ENCODE results near the gene IGFBP2. TPM values are rescaled to one million over a fixed set of nuclear protein-coding genes. Genes with fewer than 3 reads are reported as not detected.

The IGFBP2 gene
- total RNA-seq, 4 donors from 2014 or later = 8.7 to 69.5 (median 28.2) TPM

DNA sequence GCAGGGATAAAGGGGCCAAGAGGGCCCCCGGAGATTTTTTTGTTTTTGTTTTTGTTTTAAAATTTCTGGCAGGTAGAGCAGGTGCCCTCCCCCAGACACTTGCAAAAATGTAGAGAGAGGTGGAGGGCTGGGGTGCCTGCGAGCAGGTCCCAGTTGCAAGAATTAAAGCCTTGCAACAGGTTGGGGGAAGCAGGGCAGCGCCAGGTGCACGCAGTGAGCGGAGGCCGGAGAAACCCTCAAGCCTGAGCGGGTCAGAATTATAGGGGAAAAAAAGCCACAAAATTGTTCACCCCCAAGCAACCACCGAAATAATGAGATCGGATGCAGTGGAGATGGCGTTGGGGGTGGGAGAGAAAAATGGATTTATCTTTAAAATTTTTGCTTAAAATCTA lies 61.6 kb downstream of the IGFBP2 start:
- no peak for DNase-seq (ENCODE audit: low spot score in 2 of 2)
- peak overlapping the region; percentile 33 for H3K4me3 ChIP-seq (ENCODE audit: low read depth, poor library complexity, severe bottlenecking)
- intact Hi-C loops (cut with DNase I; ENCODE audit: low total_unique reads) = loop anchor here (5.0 to 10.0 kb wide), 2 partner anchors 817 to 1020 kb away; no protein-coding TSS in a partner anchor
- TF ChIP-seq, protein P1, sequence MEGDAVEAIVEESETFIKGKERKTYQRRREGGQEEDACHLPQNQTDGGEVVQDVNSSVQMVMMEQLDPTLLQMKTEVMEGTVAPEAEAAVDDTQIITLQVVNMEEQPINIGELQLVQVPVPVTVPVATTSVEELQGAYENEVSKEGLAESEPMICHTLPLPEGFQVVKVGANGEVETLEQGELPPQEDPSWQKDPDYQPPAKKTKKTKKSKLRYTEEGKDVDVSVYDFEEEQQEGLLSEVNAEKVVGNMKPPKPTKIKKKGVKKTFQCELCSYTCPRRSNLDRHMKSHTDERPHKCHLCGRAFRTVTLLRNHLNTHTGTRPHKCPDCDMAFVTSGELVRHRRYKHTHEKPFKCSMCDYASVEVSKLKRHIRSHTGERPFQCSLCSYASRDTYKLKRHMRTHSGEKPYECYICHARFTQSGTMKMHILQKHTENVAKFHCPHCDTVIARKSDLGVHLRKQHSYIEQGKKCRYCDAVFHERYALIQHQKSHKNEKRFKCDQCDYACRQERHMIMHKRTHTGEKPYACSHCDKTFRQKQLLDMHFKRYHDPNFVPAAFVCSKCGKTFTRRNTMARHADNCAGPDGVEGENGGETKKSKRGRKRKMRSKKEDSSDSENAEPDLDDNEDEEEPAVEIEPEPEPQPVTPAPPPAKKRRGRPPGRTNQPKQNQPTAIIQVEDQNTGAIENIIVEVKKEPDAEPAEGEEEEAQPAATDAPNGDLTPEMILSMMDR (IDR thresholded peaks at IDR 0.05) = no peak
- no peak for TF ChIP-seq POLR2A (IDR thresholded peaks at IDR 0.05)
- WGBS, 2 donors = 8% methylated on average over 10 of the region's 10 CpGs

DNA sequence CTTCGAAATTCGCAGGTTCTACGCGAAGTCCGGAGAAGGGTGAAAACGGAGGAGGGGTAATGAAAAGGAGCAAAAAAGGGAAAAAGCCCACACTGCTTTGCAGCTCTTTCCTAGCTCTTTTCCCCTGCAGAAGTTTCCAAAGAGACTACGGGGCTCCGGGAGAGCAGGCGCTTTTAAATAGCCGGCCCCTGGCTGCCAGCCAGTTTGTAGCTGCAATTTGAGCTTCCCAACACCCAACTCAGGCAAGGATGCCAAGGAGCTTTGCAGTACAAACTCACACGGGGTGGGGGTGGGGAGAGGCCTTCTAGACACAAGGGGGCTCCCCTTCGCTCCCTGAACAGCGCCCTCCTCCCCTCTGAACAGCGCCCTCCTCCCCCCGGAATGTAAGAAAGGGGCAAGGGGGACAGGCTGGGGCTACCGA lies 62.2 kb downstream of the IGFBP2 start, which contains the start of gene IGFBP5:
Gene IGFBP5 (minus strand): TSS at position 149 of the 421 bp plus-strand sequence. CDS start 774 bp downstream, outside the sequence.
- intact Hi-C loops (cut with DNase I; ENCODE audit: low total_unique reads) = loop anchor here (5.0 to 10.0 kb wide), 2 partner anchors 817 to 1019 kb away; no protein-coding TSS in a partner anchor
- peak within 1 kb of the TSS; percentile 33 for H3K4me3 ChIP-seq (ENCODE audit: low read depth, poor library complexity, severe bottlenecking)
- DNase-seq (ENCODE audit: low spot score in 2 of 2) = peak; percentile 76 to 97
- TF ChIP-seq, protein P1 (IDR thresholded peaks at IDR 0.05) = no peak
- TF ChIP-seq POLR2A (IDR thresholded peaks at IDR 0.05) = no peak
- 8 to 12% methylated on average over 16 of the region's 16 CpGs for WGBS, 2 donors

DNA sequence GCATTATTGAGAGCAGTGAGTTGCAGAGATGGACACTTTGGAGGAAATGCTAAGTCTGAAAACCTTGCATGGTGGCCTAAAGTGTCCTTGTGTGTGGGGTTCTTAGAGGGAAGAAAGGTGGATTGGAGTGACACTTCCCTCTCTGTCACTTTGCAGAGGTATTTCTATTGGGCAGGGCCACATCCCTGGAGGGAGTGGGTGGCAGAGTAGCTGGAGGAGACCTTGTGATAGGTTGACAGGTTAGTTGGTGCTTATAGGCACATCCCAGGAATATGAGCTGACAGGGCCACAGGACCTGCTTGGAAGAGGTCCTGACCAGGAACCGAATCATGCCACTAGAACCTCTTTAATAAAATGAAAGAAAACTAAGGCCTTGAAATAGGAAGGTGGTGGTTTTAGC lies 63.1 kb downstream of the IGFBP2 start:
- WGBS, 2 donors = 32 to 59% methylated on average over 1 of the region's 1 CpG
- H3K4me3 ChIP-seq (ENCODE audit: low read depth, poor library complexity, severe bottlenecking) = no peak overlapping the region
- no peak for DNase-seq (ENCODE audit: low spot score in 2 of 2)
- intact Hi-C loops (cut with DNase I; ENCODE audit: low total_unique reads) = loop anchor here (5.0 to 10.0 kb wide), 2 partner anchors 816 to 1018 kb away; no protein-coding TSS in a partner anchor
- TF ChIP-seq POLR2A (IDR thresholded peaks at IDR 0.05) = no peak
- TF ChIP-seq, protein P1 (IDR thresholded peaks at IDR 0.05) = no peak

DNA sequence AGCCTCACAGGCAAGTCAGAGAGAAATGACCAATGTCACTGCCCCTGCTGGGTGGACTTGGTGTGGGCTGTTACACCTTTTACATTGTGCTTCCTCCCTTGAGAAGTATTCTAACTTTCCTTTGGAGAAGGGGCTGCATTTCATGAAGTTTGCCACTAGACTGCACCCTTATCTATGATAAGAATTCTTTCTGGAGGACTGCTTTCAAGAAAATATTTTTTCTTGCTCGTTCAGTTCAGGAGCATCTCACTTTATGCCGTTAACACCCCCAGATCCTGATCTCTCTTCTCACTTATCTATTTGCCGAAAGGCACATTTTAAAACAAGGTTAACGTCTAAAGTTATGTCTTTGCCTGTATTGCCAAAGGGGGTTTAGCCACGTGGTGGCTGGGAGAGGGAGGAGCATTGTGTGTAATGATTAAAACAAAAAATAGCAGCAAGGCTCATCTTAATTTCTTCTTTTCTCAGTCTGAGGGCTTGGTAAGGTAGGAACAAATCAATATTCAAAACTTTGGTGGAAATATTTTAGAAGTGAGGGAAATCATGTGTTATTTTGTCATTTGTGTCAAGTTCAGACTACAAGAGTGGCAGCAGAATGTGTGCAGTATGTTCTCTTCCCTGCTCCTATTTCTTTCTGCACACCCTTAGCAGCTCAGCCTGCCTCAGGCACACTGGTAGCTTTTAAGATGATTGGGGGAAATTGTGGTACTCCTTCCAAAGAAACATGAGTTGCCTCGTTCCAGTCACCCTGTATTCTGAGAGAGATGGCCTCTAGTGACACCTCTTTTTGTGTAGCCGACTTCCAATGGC lies 63.7 kb downstream of the IGFBP2 start:
- DNase-seq (ENCODE audit: low spot score in 2 of 2) = no peak
- TF ChIP-seq POLR2A (IDR thresholded peaks at IDR 0.05) = no peak
- TF ChIP-seq, protein P1 (IDR thresholded peaks at IDR 0.05) = peak in 1 of 3 donors; percentile 49
- H3K4me3 ChIP-seq (ENCODE audit: low read depth, poor library complexity, severe bottlenecking) = no peak overlapping the region
- WGBS, 2 donors = 27 to 28% methylated on average over 7 of the region's 7 CpGs
- intact Hi-C loops (cut with DNase I; ENCODE audit: low total_unique reads) = loop anchor here (5.0 to 10.0 kb wide), 2 partner anchors 815 to 1018 kb away; no protein-coding TSS in a partner anchor

DNA sequence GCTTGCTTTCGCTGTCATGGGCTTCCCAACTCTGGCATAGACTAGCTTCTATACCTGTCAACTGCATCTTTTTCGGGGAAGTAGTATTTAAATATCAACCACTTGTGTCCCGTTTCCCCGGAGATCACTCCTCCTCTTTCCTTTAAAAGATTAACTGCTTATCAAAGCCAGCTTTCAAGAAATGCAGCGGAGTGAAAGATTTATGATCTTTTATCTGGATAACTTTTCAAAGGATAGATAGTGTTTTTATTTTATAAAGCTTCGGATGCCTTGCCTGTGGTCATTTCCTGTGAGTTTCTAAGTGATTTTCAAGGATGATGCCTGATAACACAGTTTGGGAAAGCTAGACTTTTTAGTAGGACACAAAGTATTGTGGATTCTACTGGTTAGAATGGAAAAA lies 65.1 kb downstream of the IGFBP2 start:
- WGBS, 2 donors = 40 to 46% methylated on average over 6 of the region's 6 CpGs
- no peak overlapping the region for H3K4me3 ChIP-seq (ENCODE audit: low read depth, poor library complexity, severe bottlenecking)
- no peak for DNase-seq (ENCODE audit: low spot score in 2 of 2)
- TF ChIP-seq POLR2A (IDR thresholded peaks at IDR 0.05) = no peak
- TF ChIP-seq, protein P1 (IDR thresholded peaks at IDR 0.05) = no peak
- intact Hi-C loops (cut with DNase I; ENCODE audit: low total_unique reads) = loop anchor here (5.0 to 10.0 kb wide), 2 partner anchors 814 to 1017 kb away; no protein-coding TSS in a partner anchor
